Testis (tissue), 2 donors: ENCODE measurements around the gene SMIM23.

Experiments used
- CTCF ChIP-seq, 3 experiments: fragments of 450-650 bp in 2 of 3; fragments of 200-600 bp in 1 of 3; sonication (generic) in 1 of 3; IDR thresholded peaks; one replicate each; pipeline ENCODE4 v1.5.1; 2016 to 2019; ENCODE audit warnings: antibody characterized with exemption in 3 of 3, mild to moderate bottlenecking in 2 of 3, moderate library complexity in 1 of 3
- POLR2A ChIP-seq: fragments of 450-650 bp; IDR thresholded peaks from one replicate; pipeline ENCODE4 v1.6.1; 2017; ENCODE audit warnings: antibody characterized with exemption, mild to moderate bottlenecking, moderate library complexity

GRCh38 chr5:171750311-171750788, 35.3 kb upstream of the SMIM23 start:
- no peak for TF ChIP-seq CTCF (IDR thresholded peaks at IDR 0.05)
- TF ChIP-seq POLR2A, result no peak
